OCI-LY1 (cell line): ENCODE data around the gene MYO10.

Source experiments
- EZH2 ChIP-seq: fragments of 200-600 bp; sonication (generic), shearing (Covaris generic); IDR thresholded peaks from 2 replicates; pipeline ENCODE4 v1.8.0; 2017; ENCODE audit warnings: borderline replicate concordance, mixed run types, mild to moderate bottlenecking, antibody characterized with exemption, low read length, moderate library complexity, mixed read lengths
- TF ChIP-seq, protein P1 (sequence below): fragments of 200-600 bp; sonication (generic), shearing (Covaris generic); IDR thresholded peaks from 2 replicates; pipeline ENCODE4 v1.5.1; 2017; ENCODE audit warnings: mild to moderate bottlenecking, antibody characterized with exemption, low read length, moderate library complexity, mixed read lengths

- TF ChIP-seq, protein P1, sequence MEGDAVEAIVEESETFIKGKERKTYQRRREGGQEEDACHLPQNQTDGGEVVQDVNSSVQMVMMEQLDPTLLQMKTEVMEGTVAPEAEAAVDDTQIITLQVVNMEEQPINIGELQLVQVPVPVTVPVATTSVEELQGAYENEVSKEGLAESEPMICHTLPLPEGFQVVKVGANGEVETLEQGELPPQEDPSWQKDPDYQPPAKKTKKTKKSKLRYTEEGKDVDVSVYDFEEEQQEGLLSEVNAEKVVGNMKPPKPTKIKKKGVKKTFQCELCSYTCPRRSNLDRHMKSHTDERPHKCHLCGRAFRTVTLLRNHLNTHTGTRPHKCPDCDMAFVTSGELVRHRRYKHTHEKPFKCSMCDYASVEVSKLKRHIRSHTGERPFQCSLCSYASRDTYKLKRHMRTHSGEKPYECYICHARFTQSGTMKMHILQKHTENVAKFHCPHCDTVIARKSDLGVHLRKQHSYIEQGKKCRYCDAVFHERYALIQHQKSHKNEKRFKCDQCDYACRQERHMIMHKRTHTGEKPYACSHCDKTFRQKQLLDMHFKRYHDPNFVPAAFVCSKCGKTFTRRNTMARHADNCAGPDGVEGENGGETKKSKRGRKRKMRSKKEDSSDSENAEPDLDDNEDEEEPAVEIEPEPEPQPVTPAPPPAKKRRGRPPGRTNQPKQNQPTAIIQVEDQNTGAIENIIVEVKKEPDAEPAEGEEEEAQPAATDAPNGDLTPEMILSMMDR = no peak
- no peak for TF ChIP-seq EZH2
Observed at GRCh38 chr5:16863469-16863946, 72.6 kb downstream of the MYO10 start.
